K562 (cell line): ENCODE measurements around the gene LRRC8E. TPM values are rescaled to one million over a fixed set of nuclear protein-coding genes. Genes with fewer than 3 reads are reported as not detected.
A peak's percentile ranks its signal among the peaks of the same experiment; 100 is the strongest.

Source experiments
- ATAC-seq: fragments of 200-7000 bp; cut with Tn5 transposase; 3 replicates; pipeline ENCODE4 v1.9.1; 2020; ENCODE audit warnings: moderate library complexity
- BruUV-seq: library from RNA; stranded (reverse); fragments of 400-500 nt; replicated peaks from 2 replicates; lab custom pipeline; 2021; lab: Mats Ljungman, UMichigan
- CTCF ChIA-PET: fragments of 300-600 bp; formaldehyde crosslinking; extraction: SDS; loops from one replicate; lab custom pipeline; 2021; ENCODE audit warnings: low intra/inter-chr PET ratio; lab: Yijun Ruan, JAX
- POLR2A ChIA-PET: fragments of 300-600, 350-650 bp; sonication (Branson Sonifier 250); formaldehyde crosslinking; extraction: SDS; loops from one replicate; lab custom pipeline; 2021; ENCODE audit warnings: antibody characterized with exemption, inconsistent platforms; lab: Yijun Ruan, JAX
- DNase-seq, 4 experiments: peaks; one replicate each; pipeline versions ENCODE4 v3.0.0 to v3.0.0-alpha.2; 2011 to 2018; ENCODE audit warnings: low spot score in 3 of 4, mixed read lengths in 3 of 4; ENCODE audit errors: extremely low read depth in 1 of 4
- FAIRE-seq: peaks from 2 replicates; lab custom pipeline; 2011; peaks lifted over from hg19 to GRCh38; lab: Jason Lieb, UNC
- H2AFZ ChIP-seq: 2 replicates; pipeline ENCODE4 v1.6.0; 2011; ENCODE audit warnings: low read depth, low read length, control low read depth, inconsistent platforms
- H3K27ac ChIP-seq: fragments of 200-600 bp; 3 replicates; pipeline ENCODE4 v1.8.0; 2011; ENCODE audit warnings: low read depth, mild to moderate bottlenecking, control low read depth, inconsistent platforms, low read length, moderate library complexity, mixed read lengths; ENCODE audit errors: extremely low read depth
- H3K27me3 ChIP-seq, 2 experiments: fragments of 300-600 bp in 1 of 2; 2 replicates in 1 of 2; 3 replicates in 1 of 2; pipeline versions ENCODE4 v1.6.0 to v1.8.0; 2011; ENCODE audit warnings: inconsistent platforms in 2 of 2, low read length in 2 of 2, mild to moderate bottlenecking in 1 of 2, mixed read lengths in 1 of 2, moderate library complexity in 1 of 2; ENCODE audit not compliant: control insufficient read depth in 2 of 2, insufficient read depth in 2 of 2
- H3K36me3 ChIP-seq: fragments of 300-600 bp; 3 replicates; pipeline ENCODE4 v1.8.0; 2011; ENCODE audit warnings: mild to moderate bottlenecking, low read length, inconsistent platforms; ENCODE audit not compliant: control insufficient read depth, insufficient read depth
- H3K4me1 ChIP-seq, 2 experiments: fragments of 200-600 bp in 1 of 2; replicated peaks in 1 of 2; 2 replicates in 1 of 2; 3 replicates in 1 of 2; pipeline versions ENCODE4 v1.5.1 to v1.8.0; 2011; ENCODE audit warnings: inconsistent platforms in 2 of 2, low read length in 2 of 2, mild to moderate bottlenecking in 1 of 2, mixed read lengths in 1 of 2, moderate library complexity in 1 of 2; ENCODE audit not compliant: control insufficient read depth in 2 of 2, insufficient read depth in 2 of 2
- H3K4me2 ChIP-seq: 2 replicates; pipeline ENCODE4 v1.6.1; 2011; ENCODE audit warnings: low read length, control low read depth, inconsistent platforms, mixed read lengths; ENCODE audit not compliant: insufficient read depth
- H3K4me3 ChIP-seq: fragments of 200-600 bp; sonication (generic), shearing (Covaris generic); 2 replicates; pipeline ENCODE4 v1.5.1; 2016; ENCODE audit warnings: control low read depth, inconsistent platforms
- H3K79me2 ChIP-seq: fragments of 200-600 bp; 3 replicates; pipeline ENCODE4 v1.8.0; 2011; ENCODE audit warnings: low read length, inconsistent platforms; ENCODE audit not compliant: control insufficient read depth, insufficient read depth
- H3K9ac ChIP-seq, 2 experiments: 2 replicates each; pipeline versions ENCODE4 v1.6.0 to v1.6.1; 2011; ENCODE audit warnings: low read depth in 2 of 2, low read length in 2 of 2, control low read depth in 1 of 2, inconsistent platforms in 1 of 2, mild to moderate bottlenecking in 1 of 2, mixed read lengths in 1 of 2; ENCODE audit not compliant: insufficient read depth in 1 of 2
- H3K9me1 ChIP-seq: one replicate; pipeline ENCODE4 v1.6.0; 2011; ENCODE audit warnings: inconsistent platforms, mild to moderate bottlenecking, low read length, moderate library complexity; ENCODE audit not compliant: control insufficient read depth, insufficient read depth
- H3K9me3 ChIP-seq: replicated peaks from 2 replicates; pipeline ENCODE4 v1.5.1; 2011; ENCODE audit warnings: low read depth, low read length, inconsistent platforms; ENCODE audit not compliant: control insufficient read depth, insufficient read depth
- H4K20me1 ChIP-seq: replicated peaks from 2 replicates; pipeline ENCODE4 v1.6.1; 2011; ENCODE audit warnings: low read length, inconsistent platforms, mixed read lengths; ENCODE audit not compliant: control insufficient read depth, insufficient read depth
- ATF7 ChIP-seq: fragments of 450-650 bp; IDR thresholded peaks from 2 replicates; pipeline ENCODE4 v1.7.1; 2014; ENCODE audit warnings: mild to moderate bottlenecking, moderate library complexity
- CHD4 ChIP-seq: fragments of 200-600 bp; sonication (generic); IDR thresholded peaks from 3 replicates; pipeline ENCODE4 v1.6.1; 2012; ENCODE audit warnings: low read depth, mild to moderate bottlenecking, mixed read lengths, low read length, inconsistent platforms; ENCODE audit not compliant: insufficient read depth, insufficient replicate concordance, poor library complexity, severe bottlenecking
- CTBP1 ChIP-seq: fragments of 450-650 bp; IDR thresholded peaks from 2 replicates; pipeline ENCODE4 v1.6.1; 2016; ENCODE audit warnings: borderline replicate concordance
- FOXA3 ChIP-seq, 2 experiments: fragments of 450-650 bp in 1 of 2; sonication (generic) in 1 of 2; formaldehyde crosslinking; IDR thresholded peaks in 1 of 2; conservative IDR thresholded peaks in 1 of 2; 2 replicates each; pipeline versions ENCODE4 v1.4.0 to v1.8.0; 2020 to 2022; ENCODE audit warnings: mild to moderate bottlenecking in 2 of 2, missing genetic modification reagents in 1 of 2
- JUN ChIP-seq, 2 experiments: sonication (generic) in 1 of 2; formaldehyde crosslinking in 1 of 2; IDR thresholded peaks; 2 replicates each; pipeline versions ENCODE4 v1.6.1 to v1.8.0; 2012 to 2022; ENCODE audit warnings: borderline replicate concordance in 2 of 2, mild to moderate bottlenecking in 2 of 2, improper control_type of control experiment in 1 of 2, low read depth in 1 of 2, low read length in 1 of 2, missing genetic modification reagents in 1 of 2
- U2AF1 ChIP-seq: fragments of 200-400 bp; formaldehyde crosslinking; optimal IDR thresholded peaks from 2 replicates; pipeline ENCODE3; 2017; ENCODE audit warnings: mild to moderate bottlenecking, low read depth, low read length, moderate library complexity
- U2AF2 ChIP-seq: fragments of 200-400 bp; formaldehyde crosslinking; optimal IDR thresholded peaks from 2 replicates; pipeline ENCODE3; 2017; ENCODE audit warnings: low read depth, mild to moderate bottlenecking, low read length
- ZBTB40 ChIP-seq, 2 experiments: fragments of 450-650 bp in 1 of 2; sonication (generic) in 1 of 2; formaldehyde crosslinking in 1 of 2; IDR thresholded peaks; 2 replicates each; pipeline versions ENCODE4 v1.7.1 to v1.9.0; 2016 to 2022; ENCODE audit warnings: inconsistent platforms in 1 of 2, mild to moderate bottlenecking in 1 of 2, missing genetic modification reagents in 1 of 2
- WGBS: fragments of 100-300 bp; shearing (Covaris generic); methylation state at CpG from one replicate; pipeline ENCODE4 v1.1.6; 2016; ENCODE audit warnings: low coverage, mixed read lengths; ENCODE audit not compliant: insufficient coverage; ENCODE audit errors: missing lambda C conversion rate; 5-methylcytosine and 5-hydroxymethylcytosine counted together
- in situ Hi-C: fragments of 300-500 bp; cut with MboI; formaldehyde crosslinking; loops from 4 replicates; pipeline ENCODE4 v1.15.0; 2018; ENCODE audit warnings: inconsistent platforms, mixed read lengths
- intact Hi-C: fragments of 100-400 bp; cut with micrococcal nuclease; formaldehyde crosslinking; loops from 2 replicates; pipeline ENCODE4 v1.14.2; 2022
- polyA plus RNA-seq, 8 experiments: library from polyadenylated mRNA; depleted of rRNA in 4 of 8; stranded (reverse) in 5 of 8; unstranded in 3 of 8; fragments of >200 nt; fragmentation: Nextera tagmentation in 2 of 8; fragmentation: Illumina TruSeq in 1 of 8; extraction: Ambion mirVana in 2 of 8; extraction: Trizol in 1 of 8; gene quantifications; 2 replicates each; pipeline versions ENCODE4 v1.2.1 to v1.2.3, GENCODE V29; 2011 to 2014; ENCODE audit warnings: inconsistent platforms in 1 of 8, missing spikeins in 1 of 8
- total RNA-seq, 7 experiments: library from RNA; depleted of rRNA in 6 of 7; stranded (reverse); fragments of >200 nt in 6 of 7; fragmentation: Illumina TruSeq in 2 of 7; extraction: Trizol in 2 of 7; gene quantifications; 2 replicates each; pipeline versions ENCODE4 v1.2.1 to v1.2.3, GENCODE V29; 2011 to 2021; ENCODE audit warnings: low replicate concordance in 1 of 7

LRRC8E gene
- total and polyA plus RNA-seq, 9 of the 15 experiments (the other 6 are each of a cell fraction or from before 2014, with no cell fraction given) = 0.08 to 5.7 (median 3.5) TPM; not detected in 1

GRCh38 chr19:7869453-7869909 is 18.8 kb upstream of the LRRC8E start:
- intact Hi-C loops = no loop called here
- 0% methylated on average over 13 of the region's 47 CpGs for WGBS
- CTCF ChIA-PET = interaction anchor here (1.2 kb wide), 1 partner anchor 17 kb away, joined by 3 read pairs; no protein-coding TSS in a partner anchor
- Histone ChIP-seq H3K9me3 (no peaks in the 10 kb centered on the region), H3K27ac (peak overlapping the region; percentile 71; the same call in 2 of the 3 replicates), H3K79me2 (no peaks in the 10 kb centered on the region), H3K9me1 (no peaks in the 10 kb centered on the region), H2AFZ (peak overlapping the region; percentile 99), H3K27me3 (no peaks in the 10 kb centered on the region; a peak in 1 of 5 replicates), H4K20me1 (peaks cover 13% of the 10 kb centered on the region), H3K4me1 (peaks cover 15 to 89% of the 10 kb centered on the region in 2 experiments; a peak in 4 of 5 replicates), H3K9ac (peak overlapping the region; percentile 54 to 88; a peak in 3 of 4 replicates), H3K36me3 (no peaks in the 10 kb centered on the region), H3K4me2 (peak overlapping the region; percentile 83; the same call in 1 of the 2 replicates), H3K4me3 (peak overlapping the region; percentile 75)
- POLR2A ChIA-PET = interaction anchor here (0.6 to 2.0 kb wide), 14 partner anchors 11 to 784 kb away, joined by 3 to 16 read pairs (median 4); partner anchors contain the start of genes MAP2K7, PET100, SNAPC2 and XAB2
- FAIRE-seq (peak; percentile 69), ATAC-seq (peak; percentile 60), DNase-seq (peak; percentile 67 to 81 (median 72))
- in situ Hi-C loops = no loop called here
- BruUV-seq = no TSS peak
- 0 out of 2 replicates have a peak, but pooled peaks have one; percentile 1 for TF ChIP-seq JUN (IDR thresholded peaks at IDR 0.05; ENCODE audit: borderline replicate concordance, low read depth, low read length)
- TF ChIP-seq JUN (CRISPR knock-in tag; IDR thresholded peaks at IDR 0.05; ENCODE audit: borderline replicate concordance) = no peak
- TF ChIP-seq ZBTB40 (IDR thresholded peaks at IDR 0.05) = no peak
- TF ChIP-seq ZBTB40 (CRISPR knock-in tag; IDR thresholded peaks at IDR 0.05) = no peak
- peak; percentile 51 for TF ChIP-seq U2AF1
- no peak for TF ChIP-seq CHD4
- TF ChIP-seq U2AF2 = no peak
- TF ChIP-seq CTBP1 = peak; percentile 76; the same call in 1 of the 2 replicates
- no peak for TF ChIP-seq ATF7
- TF ChIP-seq FOXA3 (CRISPR knock-in tag; conservative IDR thresholded peaks at IDR 0.05 in 1 of 2, IDR thresholded peaks at IDR 0.05 in 1 of 2) = peak in 1 of 2 experiments; percentile 60; a peak in 1 of 4 replicates
